Glomerular endothelial cell (primary cell): ENCODE measurements around the gene SFTPB. TPM values are rescaled to one million over a fixed set of nuclear protein-coding genes. Genes with fewer than 3 reads are reported as not detected.
"Not testable (repeated sequence)": the region's sequence is repeated elsewhere in the genome, so short reads cannot be mapped to it uniquely, and the experiment has no call there.

ENCODE experiments used
- DNase-seq: peaks from one replicate; pipeline ENCODE4 v3.0.0-alpha.2; 2011; ENCODE audit warnings: low read depth, low spot score; ENCODE audit errors: extremely low read depth
- total RNA-seq: library from RNA; depleted of rRNA; stranded (reverse); fragments of >200 nt; gene quantifications from 2 replicates; pipeline ENCODE4 v1.2.3, GENCODE V29; 2015

Gene SFTPB
- total RNA-seq, 1 donor from 2014 or later, result not detected

GRCh38 chr2:85617723-85618122 lies 50.3 kb downstream of the SFTPB start:
- DNase-seq, result not testable (repeated sequence)

DNA sequence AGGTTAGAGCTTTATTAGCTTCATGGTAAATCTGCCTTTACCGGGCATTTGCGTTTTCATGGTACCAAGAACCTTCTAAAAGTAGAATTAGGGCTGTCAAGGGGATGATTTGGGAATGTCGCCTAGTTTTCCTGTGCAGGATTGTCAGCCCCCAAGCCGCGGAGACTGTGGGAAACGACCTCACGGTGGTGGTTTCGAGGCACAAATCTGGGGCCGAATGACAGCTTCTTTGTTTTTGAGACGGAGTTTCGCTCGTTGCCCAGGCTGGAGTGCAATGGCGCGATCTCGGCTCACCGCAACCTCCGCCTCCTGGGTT lies 52.6 kb downstream of the SFTPB start:
- no peak for DNase-seq

DNA sequence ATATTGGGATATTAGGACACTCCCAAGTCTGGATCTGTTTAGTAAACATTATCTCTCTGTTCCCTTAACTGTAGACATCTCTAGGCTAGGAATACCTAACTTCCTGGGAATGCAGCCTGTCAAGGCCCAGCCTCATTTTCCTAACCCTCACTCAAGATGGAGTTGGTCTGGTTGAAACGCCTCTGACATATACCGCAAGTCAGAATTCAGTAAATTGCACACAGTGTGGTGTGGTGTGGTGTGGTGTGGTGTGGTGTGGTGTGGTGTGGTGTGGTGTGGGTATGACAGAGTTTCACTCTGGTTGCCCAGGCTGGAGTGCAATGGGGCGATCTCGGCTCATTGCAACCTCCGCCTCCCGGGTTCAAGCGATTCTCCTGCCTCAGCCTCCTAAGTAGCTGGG lies 53.2 kb downstream of the SFTPB start:
- not testable (repeated sequence) for DNase-seq

- DNase-seq, result no peak
Measured at GRCh38 chr2:85613717-85614515, 54.1 kb downstream of the SFTPB start.

- DNase-seq, result no peak
Measured at GRCh38 chr2:85611705-85612587, 56.1 kb downstream of the SFTPB start, which contains the start of gene C2orf68. Gene C2orf68, minus strand, starts transcription at chr2:85612066. Its CDS starts 82 bp downstream, at chr2:85611984.

DNA sequence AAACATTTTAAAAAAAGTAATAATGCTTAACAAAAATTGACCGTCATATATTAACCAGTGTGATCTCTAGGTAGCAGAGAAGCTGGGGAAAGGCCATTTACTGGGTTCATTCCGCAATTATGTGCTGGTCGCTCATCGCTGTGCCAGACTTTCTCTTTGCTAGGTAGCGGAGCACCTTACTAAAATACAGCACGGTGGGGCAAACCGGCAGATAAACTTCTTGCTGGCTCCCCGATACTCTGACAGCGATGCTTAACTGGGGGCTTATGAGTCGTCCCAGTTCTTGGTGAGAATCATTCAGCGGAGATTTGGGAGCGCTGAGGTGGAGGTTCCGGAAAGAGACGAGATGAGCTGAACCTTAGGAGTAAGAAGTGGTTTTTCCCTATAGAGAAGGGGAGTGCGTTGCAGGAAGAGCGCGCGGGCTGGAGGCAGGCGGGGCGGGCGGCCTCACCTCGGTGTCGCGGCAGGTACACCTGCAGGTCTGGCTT lies 56.7 kb downstream of the SFTPB start:
- DNase-seq, result no peak

Other genes starting within 250 kb of the SFTPB start
- gene SH2D6, start 249.5 kb downstream of the SFTPB start, total RNA-seq, result not detected in 2 replicates
- gene MAT2A, start 129.0 kb downstream of the SFTPB start, total RNA-seq, result 89.9 and 119 TPM in 2 replicates
- 30.8 and 34.7 TPM in 2 replicates for gene GGCX, start 106.7 kb downstream of the SFTPB start, total RNA-seq
- gene VAMP8, start 90.6 kb downstream of the SFTPB start, total RNA-seq, result 14.1 and 20.5 TPM in 2 replicates
- gene VAMP5, start 83.8 kb downstream of the SFTPB start, total RNA-seq, result 140 and 247 TPM in 2 replicates
- gene RNF181, start 72.5 kb downstream of the SFTPB start, total RNA-seq, result 231 and 261 TPM in 2 replicates
- gene TMEM150A, start 65.5 kb downstream of the SFTPB start, total RNA-seq, result 25.2 and 36.3 TPM in 2 replicates
- 5.8 and 9.3 TPM in 2 replicates for gene C2orf68, start 56.1 kb downstream of the SFTPB start, total RNA-seq
- 52.0 and 69.7 TPM in 2 replicates for gene USP39, start 52.0 kb downstream of the SFTPB start, total RNA-seq
- not detected in 2 replicates for gene GNLY, start 26.2 kb upstream of the SFTPB start, total RNA-seq
- gene ATOH8, start 85.8 kb upstream of the SFTPB start, total RNA-seq, result 3.4 and 4.4 TPM in 2 replicates
- 28.3 and 33.4 TPM in 2 replicates for gene ST3GAL5, start 220.8 kb upstream of the SFTPB start, total RNA-seq